Measurements from ENCODE around the gene GAA.

The GAA gene

DNA sequence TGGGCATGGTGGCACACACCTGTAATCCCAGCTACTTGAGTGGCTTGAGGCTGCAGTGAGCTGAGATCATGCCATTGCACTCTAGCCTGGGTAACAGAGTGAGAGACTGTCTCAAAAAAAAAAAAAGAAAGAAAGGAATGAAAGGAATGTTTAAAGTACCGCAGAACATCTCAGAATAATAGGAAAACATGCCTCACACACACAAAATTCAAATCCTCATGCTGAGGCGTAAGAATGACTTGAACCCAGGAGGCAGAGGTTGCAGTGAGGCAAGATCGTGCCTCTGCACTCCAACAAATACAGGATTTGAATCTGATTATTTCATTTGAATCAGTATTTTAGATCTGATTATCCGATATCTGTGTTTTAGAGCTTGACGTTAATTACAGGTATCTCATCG is 21.3 kb upstream of the GAA start:
- Histone ChIP-seq H4K20me1 (ENCODE audit: insufficient read depth, low read length, poor library complexity, severe bottlenecking) (no peaks in the 10 kb centered on the region), H3F3A (ENCODE audit: low read depth) (no peaks in the 10 kb centered on the region), H3K79me2 (ENCODE audit: insufficient read depth, low read length) (no peaks in the 10 kb centered on the region), H3K4me3 (ENCODE audit: low read length, poor library complexity, severe bottlenecking) (no peak overlapping the region), H3K9me3 (ENCODE audit: insufficient read depth, low read depth, low read length) (no peaks in the 10 kb centered on the region), H3K9me2 (replicated peaks; ENCODE audit: low read depth, low read length) (no peaks in the 10 kb centered on the region), H3K36me3 (ENCODE audit: insufficient read depth, low read length) (no peaks in the 10 kb centered on the region), H3K27me3 (ENCODE audit: insufficient read depth, low read length, poor library complexity, severe bottlenecking) (no peaks in the 10 kb centered on the region), H3K4me2 (ENCODE audit: low read depth, low read length, poor library complexity, severe bottlenecking) (no peak overlapping the region), H2AFZ (ENCODE audit: low read length) (no peak overlapping the region), H3K9ac (ENCODE audit: low read depth, low read length, poor library complexity, severe bottlenecking) (no peak overlapping the region), H3K4me1 (ENCODE audit: insufficient read depth, low read length, poor library complexity, severe bottlenecking) (peaks cover 5% of the 10 kb centered on the region)
- TF ChIP-seq, protein P1, sequence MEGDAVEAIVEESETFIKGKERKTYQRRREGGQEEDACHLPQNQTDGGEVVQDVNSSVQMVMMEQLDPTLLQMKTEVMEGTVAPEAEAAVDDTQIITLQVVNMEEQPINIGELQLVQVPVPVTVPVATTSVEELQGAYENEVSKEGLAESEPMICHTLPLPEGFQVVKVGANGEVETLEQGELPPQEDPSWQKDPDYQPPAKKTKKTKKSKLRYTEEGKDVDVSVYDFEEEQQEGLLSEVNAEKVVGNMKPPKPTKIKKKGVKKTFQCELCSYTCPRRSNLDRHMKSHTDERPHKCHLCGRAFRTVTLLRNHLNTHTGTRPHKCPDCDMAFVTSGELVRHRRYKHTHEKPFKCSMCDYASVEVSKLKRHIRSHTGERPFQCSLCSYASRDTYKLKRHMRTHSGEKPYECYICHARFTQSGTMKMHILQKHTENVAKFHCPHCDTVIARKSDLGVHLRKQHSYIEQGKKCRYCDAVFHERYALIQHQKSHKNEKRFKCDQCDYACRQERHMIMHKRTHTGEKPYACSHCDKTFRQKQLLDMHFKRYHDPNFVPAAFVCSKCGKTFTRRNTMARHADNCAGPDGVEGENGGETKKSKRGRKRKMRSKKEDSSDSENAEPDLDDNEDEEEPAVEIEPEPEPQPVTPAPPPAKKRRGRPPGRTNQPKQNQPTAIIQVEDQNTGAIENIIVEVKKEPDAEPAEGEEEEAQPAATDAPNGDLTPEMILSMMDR (conservative IDR thresholded peaks at IDR 0.05; ENCODE audit: low read length) = no peak
- TF ChIP-seq EZH2phosphoT487 (IDR thresholded peaks at IDR 0.05; ENCODE audit: borderline replicate concordance) = no peak

DNA sequence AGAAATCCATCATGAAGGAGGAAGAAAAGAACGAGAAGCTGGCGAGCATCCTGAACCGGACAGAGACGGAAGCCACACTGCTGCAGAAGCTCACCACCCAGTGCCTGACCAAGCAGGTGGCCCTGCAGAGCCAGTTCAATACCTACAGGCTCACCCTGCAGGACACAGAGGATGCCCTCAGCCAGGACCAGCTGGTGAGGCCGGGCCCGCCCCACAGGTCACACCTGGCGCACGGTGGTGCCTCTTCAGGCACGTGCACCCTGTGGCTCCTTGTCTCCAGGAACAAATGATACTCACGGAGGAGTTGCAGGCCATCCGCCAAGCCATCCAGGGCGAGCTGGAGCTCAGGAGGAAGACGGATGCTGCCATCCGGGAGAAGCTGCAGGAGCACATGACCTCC is 19.8 kb upstream of the GAA start:
- no peak overlapping the region for H2AFZ ChIP-seq (ENCODE audit: low read length)
- H3K4me3 ChIP-seq (ENCODE audit: low read length, poor library complexity, severe bottlenecking) = no peak overlapping the region
- no peak overlapping the region for H3K4me2 ChIP-seq (ENCODE audit: low read depth, low read length, poor library complexity, severe bottlenecking)
- H3K4me1 ChIP-seq (ENCODE audit: insufficient read depth, low read length, poor library complexity, severe bottlenecking) = peaks cover 5% of the 10 kb centered on the region
- TF ChIP-seq EZH2phosphoT487 (IDR thresholded peaks at IDR 0.05; ENCODE audit: borderline replicate concordance) = no peak
- TF ChIP-seq, protein P1 (conservative IDR thresholded peaks at IDR 0.05; ENCODE audit: low read length) = no peak
- no peaks in the 10 kb centered on the region for H3K27me3 ChIP-seq (ENCODE audit: insufficient read depth, low read length, poor library complexity, severe bottlenecking)
- no peaks in the 10 kb centered on the region for H3K79me2 ChIP-seq (ENCODE audit: insufficient read depth, low read length)
- no peak overlapping the region for H3K9ac ChIP-seq (ENCODE audit: low read depth, low read length, poor library complexity, severe bottlenecking)
- no peaks in the 10 kb centered on the region for H3K9me3 ChIP-seq (ENCODE audit: insufficient read depth, low read depth, low read length)
- no peaks in the 10 kb centered on the region for H3K36me3 ChIP-seq (ENCODE audit: insufficient read depth, low read length)
- H3K9me2 ChIP-seq (replicated peaks; ENCODE audit: low read depth, low read length) = no peaks in the 10 kb centered on the region
- H3F3A ChIP-seq (ENCODE audit: low read depth) = no peaks in the 10 kb centered on the region
- no peaks in the 10 kb centered on the region for H4K20me1 ChIP-seq (ENCODE audit: insufficient read depth, low read length, poor library complexity, severe bottlenecking)

DNA sequence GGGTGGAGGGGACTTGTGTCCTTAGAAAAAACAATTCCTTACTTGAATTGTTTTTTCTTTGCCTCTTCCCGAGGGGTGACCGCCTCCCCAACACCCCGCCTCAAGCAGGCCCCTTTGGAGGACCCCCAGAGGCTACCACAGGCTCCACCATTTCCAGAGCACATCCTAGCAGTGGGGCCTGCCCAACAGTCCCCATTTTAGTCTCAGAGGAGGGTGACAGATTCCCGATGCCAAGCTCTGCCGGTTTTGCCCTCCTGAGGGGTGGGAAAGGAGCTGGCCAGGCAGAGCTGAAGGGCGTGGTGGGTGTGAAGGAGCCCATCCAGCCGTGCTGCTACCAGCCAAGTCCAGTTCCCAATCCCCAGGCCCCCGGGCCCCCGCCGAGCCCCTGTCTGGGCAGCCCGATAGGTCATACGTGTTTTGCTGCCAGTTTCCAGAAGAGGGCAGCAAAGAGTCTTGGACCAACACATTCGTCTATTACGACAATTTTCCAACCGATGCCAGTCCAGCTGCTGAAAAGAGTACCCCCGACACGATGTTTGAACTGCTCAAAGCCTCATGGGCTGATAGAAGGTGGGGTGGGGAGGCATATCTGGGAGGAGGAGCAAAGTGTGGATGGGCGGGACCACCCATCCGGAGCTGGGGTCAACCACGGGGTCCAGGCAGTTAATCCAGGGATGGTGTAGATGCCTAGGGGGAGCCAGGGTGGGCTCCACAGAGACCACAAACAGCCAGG is 18.8 kb upstream of the GAA start:
- H3K36me3 ChIP-seq (ENCODE audit: insufficient read depth, low read length) = no peaks in the 10 kb centered on the region
- H4K20me1 ChIP-seq (ENCODE audit: insufficient read depth, low read length, poor library complexity, severe bottlenecking) = no peaks in the 10 kb centered on the region
- H3K9me3 ChIP-seq (ENCODE audit: insufficient read depth, low read depth, low read length) = no peaks in the 10 kb centered on the region
- no peaks in the 10 kb centered on the region for H3K27me3 ChIP-seq (ENCODE audit: insufficient read depth, low read length, poor library complexity, severe bottlenecking)
- no peak overlapping the region for H3K4me3 ChIP-seq (ENCODE audit: low read length, poor library complexity, severe bottlenecking)
- no peaks in the 10 kb centered on the region for H3F3A ChIP-seq (ENCODE audit: low read depth)
- H3K9me2 ChIP-seq (replicated peaks; ENCODE audit: low read depth, low read length) = no peaks in the 10 kb centered on the region
- H3K4me2 ChIP-seq (ENCODE audit: low read depth, low read length, poor library complexity, severe bottlenecking) = peak overlapping the region; percentile 32
- peaks cover 5% of the 10 kb centered on the region for H3K4me1 ChIP-seq (ENCODE audit: insufficient read depth, low read length, poor library complexity, severe bottlenecking)
- peak overlapping the region; percentile 71 for H2AFZ ChIP-seq (ENCODE audit: low read length)
- H3K79me2 ChIP-seq (ENCODE audit: insufficient read depth, low read length) = no peaks in the 10 kb centered on the region
- no peak overlapping the region for H3K9ac ChIP-seq (ENCODE audit: low read depth, low read length, poor library complexity, severe bottlenecking)
- TF ChIP-seq, protein P1 (conservative IDR thresholded peaks at IDR 0.05; ENCODE audit: low read length) = peak; percentile 87
- TF ChIP-seq EZH2phosphoT487 (IDR thresholded peaks at IDR 0.05; ENCODE audit: borderline replicate concordance) = no peak

Data from Loucy (cell line).